GM18870 (cell line): ENCODE data around the gene SIVA1.
A peak's percentile ranks its signal among the peaks of the same experiment; 100 is the strongest.

Source experiments
- ATAC-seq: cut with Tn5 transposase; IDR thresholded peaks from one replicate; pipeline ENCODE4 v1.9.1; 2021; ENCODE audit warnings: moderate library complexity; ENCODE audit not compliant: unreplicated experiment

SIVA1 gene

GRCh38 chr14:104752735-104753527 is at the start of gene SIVA1:
TSS of gene SIVA1 (plus strand) at chr14:104753147. CDS start at chr14:104753202, 55 bp downstream.
- peak; percentile 83 for ATAC-seq

GRCh38 chr14:104703269-104703668 is 49.7 kb upstream of the SIVA1 start:
- no peak for ATAC-seq

- ATAC-seq, result no peak
These were observed 48.7 kb upstream of the SIVA1 start for GRCh38 chr14:104704252-104704651.

GRCh38 chr14:104705340-104706047 is 47.5 kb upstream of the SIVA1 start:
- ATAC-seq, result no peak

- no peak for ATAC-seq
These were observed 46.0 kb upstream of the SIVA1 start for GRCh38 chr14:104706733-104707607.

- ATAC-seq, result no peak
These were observed 45.0 kb upstream of the SIVA1 start for GRCh38 chr14:104707608-104708595.

- ATAC-seq, result no peak
These were observed 44.2 kb upstream of the SIVA1 start for GRCh38 chr14:104708606-104709268.

GRCh38 chr14:104709387-104710039 is 43.4 kb upstream of the SIVA1 start:
- no peak for ATAC-seq

GRCh38 chr14:104710071-104710735 is 42.7 kb upstream of the SIVA1 start:
- no peak for ATAC-seq

GRCh38 chr14:104712881-104713734 is 39.8 kb upstream of the SIVA1 start:
- ATAC-seq, result no peak

- ATAC-seq, result no peak
These were observed 38.9 kb upstream of the SIVA1 start for GRCh38 chr14:104714066-104714465.

GRCh38 chr14:104714681-104715080 is 38.3 kb upstream of the SIVA1 start:
- ATAC-seq, result no peak

- ATAC-seq, result no peak
These were observed 37.5 kb upstream of the SIVA1 start for GRCh38 chr14:104715416-104715815.

GRCh38 chr14:104715871-104716270 is 37.1 kb upstream of the SIVA1 start:
- ATAC-seq, result no peak

GRCh38 chr14:104717137-104717536 is 35.8 kb upstream of the SIVA1 start:
- no peak for ATAC-seq

GRCh38 chr14:104717646-104718045 is 35.3 kb upstream of the SIVA1 start:
- ATAC-seq, result no peak

- no peak for ATAC-seq
These were observed 34.8 kb upstream of the SIVA1 start for GRCh38 chr14:104718147-104718546.

GRCh38 chr14:104718871-104719270 is 34.1 kb upstream of the SIVA1 start:
- no peak for ATAC-seq
